Stimulated activated naive CD8-positive, alpha-beta T cell treated with anti-CD3 and anti-CD28 coated beads, Interleukin-15, Interleukin-2, amounts not matched to agents 100 ng/mL and 50 ng/mL, for 24 hours (primary cell): ENCODE data around the gene IL26.

ENCODE experiments used
- H3K27ac Mint-ChIP-seq: one replicate; pipeline ENCODE4 v1.8.0; 2021; ENCODE audit warnings: mild to moderate bottlenecking, mixed read lengths
- H3K27me3 Mint-ChIP-seq: one replicate; pipeline ENCODE4 v1.8.0; 2021; ENCODE audit warnings: mixed read lengths
- H3K36me3 Mint-ChIP-seq: one replicate; pipeline ENCODE4 v1.8.0; 2021; ENCODE audit warnings: low read depth, mixed read lengths
- H3K4me1 Mint-ChIP-seq: one replicate; pipeline ENCODE4 v1.8.0; 2021; ENCODE audit warnings: low read depth, mixed read lengths
- H3K4me3 Mint-ChIP-seq: one replicate; pipeline ENCODE4 v1.8.0; 2021; ENCODE audit warnings: mild to moderate bottlenecking, mixed read lengths
- H3K9me3 Mint-ChIP-seq: one replicate; pipeline ENCODE4 v1.8.0; 2021; ENCODE audit warnings: mixed read lengths

IL26 gene

DNA sequence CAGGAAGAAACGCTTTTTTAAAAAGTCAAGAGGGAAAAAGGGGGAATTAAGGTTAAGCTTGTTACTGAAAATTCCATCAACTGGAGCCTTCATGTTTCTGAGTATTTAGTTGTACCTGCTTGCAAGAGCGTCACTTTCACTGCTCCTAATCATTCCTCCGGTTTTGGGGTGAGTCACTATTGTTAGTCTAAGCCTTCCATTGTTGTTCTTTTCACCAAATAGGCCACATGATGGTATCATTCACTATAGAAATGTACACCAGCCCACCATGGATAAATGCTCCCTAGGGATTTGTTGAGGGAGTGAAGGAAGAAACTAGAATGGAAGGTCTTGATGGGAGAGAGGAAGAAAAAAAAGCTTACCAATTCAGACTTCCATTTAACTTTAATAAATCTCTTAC lies 24.8 kb upstream of the IL26 start:
- H3K36me3 Mint-ChIP-seq, result no peaks in the 10 kb centered on the region
- H3K27ac Mint-ChIP-seq, result no peak overlapping the region

DNA sequence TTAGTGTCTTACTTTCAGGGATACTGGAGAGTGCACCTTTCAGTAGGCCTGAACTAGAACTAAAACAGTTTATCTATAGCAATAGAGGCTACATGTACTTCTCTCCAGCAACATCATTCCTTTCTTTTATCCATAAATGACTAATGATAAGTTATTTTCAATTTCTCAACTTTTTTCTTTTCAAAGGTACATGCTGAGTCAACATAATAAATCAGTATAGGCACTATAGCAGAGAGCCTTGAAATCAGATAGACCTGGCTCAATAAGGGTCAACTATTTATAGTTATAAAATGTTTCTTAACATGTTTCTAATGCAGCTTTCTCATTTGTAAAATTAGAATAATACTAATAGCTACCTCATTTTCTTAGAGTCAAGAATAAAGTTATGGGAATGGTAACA lies 22.2 kb upstream of the IL26 start:
- H3K27ac Mint-ChIP-seq, result no peak overlapping the region
- no peaks in the 10 kb centered on the region for H3K9me3 Mint-ChIP-seq
- no peaks in the 10 kb centered on the region for H3K36me3 Mint-ChIP-seq
- peaks cover 25% of the 10 kb centered on the region for H3K27me3 Mint-ChIP-seq
- H3K4me1 Mint-ChIP-seq, result peaks cover 5% of the 10 kb centered on the region
- no peak overlapping the region for H3K4me3 Mint-ChIP-seq

More for the DNA sequence above, 24.8 kb upstream of the IL26 start:
- Mint-ChIP-seq H3K4me3 (no peak overlapping the region), H3K9me3 (no peaks in the 10 kb centered on the region), H3K4me1 (peaks cover 3% of the 10 kb centered on the region), H3K27me3 (peaks cover 37% of the 10 kb centered on the region)

DNA sequence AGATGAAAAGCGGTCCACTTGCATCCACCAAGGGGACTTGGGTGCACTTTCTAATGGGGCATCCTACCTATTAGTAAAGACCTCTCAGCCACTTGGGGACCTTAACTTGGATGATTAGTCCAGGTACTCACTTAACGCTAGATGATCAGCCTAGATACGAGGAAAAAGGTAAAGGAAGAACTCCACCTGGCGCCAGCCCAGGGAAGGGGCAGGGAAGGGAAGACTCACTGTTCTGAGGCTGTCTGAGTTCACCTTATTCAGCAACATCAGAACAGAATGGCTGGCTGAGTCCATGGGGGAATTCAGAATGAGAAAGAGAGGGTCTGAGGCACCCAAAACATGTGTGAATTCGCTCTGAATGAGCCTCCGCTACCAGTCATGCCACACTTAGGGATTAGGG lies 20.7 kb upstream of the IL26 start:
- no peaks in the 10 kb centered on the region for H3K9me3 Mint-ChIP-seq
- H3K27me3 Mint-ChIP-seq, result peaks cover 15% of the 10 kb centered on the region
- no peak overlapping the region for H3K27ac Mint-ChIP-seq
- H3K4me1 Mint-ChIP-seq, result peaks cover 15% of the 10 kb centered on the region
- H3K36me3 Mint-ChIP-seq, result no peaks in the 10 kb centered on the region
- H3K4me3 Mint-ChIP-seq, result no peak overlapping the region

DNA sequence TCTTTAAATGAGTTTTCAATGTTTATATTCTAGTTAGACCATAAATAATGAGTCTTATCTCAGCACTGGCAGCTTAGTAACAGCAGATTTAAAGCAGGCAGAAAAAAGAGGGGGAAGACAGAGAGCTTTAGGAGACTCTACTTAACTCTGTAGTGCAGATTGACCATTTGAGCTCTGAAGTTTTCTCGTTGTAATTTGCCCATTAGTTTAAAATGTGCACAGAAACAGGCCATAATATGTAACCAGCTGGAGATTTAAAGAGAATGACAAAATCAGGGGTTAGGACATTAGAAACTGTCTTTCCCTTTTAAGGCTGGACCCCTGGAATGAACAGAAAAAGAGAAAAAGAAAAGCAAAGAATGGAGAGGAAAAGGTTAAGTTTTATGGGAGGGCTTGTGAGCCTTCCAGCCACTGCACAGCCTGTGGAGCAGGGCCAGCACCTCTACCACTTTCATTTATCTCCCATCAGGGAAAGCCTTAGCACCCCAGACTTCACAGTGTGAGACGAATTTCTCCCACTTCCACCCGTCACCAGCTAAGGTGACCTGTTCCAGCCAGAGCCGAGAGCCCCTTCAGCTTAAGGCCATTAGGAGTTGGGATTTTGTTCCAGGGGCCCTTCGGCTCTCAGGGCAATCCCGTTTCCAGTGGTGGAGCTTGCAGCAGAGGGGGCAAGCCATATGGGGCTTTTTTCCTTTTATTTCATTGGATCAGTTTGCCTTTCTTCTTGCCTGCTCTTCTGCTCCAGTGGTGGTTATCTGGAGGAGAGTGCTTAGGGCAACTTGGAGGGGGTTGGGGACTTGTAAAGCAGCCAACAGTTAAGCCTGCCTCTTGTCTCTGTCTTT lies 19.8 kb upstream of the IL26 start:
- peaks cover 25% of the 10 kb centered on the region for H3K4me1 Mint-ChIP-seq
- H3K27me3 Mint-ChIP-seq, result peaks cover 11% of the 10 kb centered on the region
- no peak overlapping the region for H3K4me3 Mint-ChIP-seq
- no peaks in the 10 kb centered on the region for H3K9me3 Mint-ChIP-seq
- no peak overlapping the region for H3K27ac Mint-ChIP-seq
- no peaks in the 10 kb centered on the region for H3K36me3 Mint-ChIP-seq

DNA sequence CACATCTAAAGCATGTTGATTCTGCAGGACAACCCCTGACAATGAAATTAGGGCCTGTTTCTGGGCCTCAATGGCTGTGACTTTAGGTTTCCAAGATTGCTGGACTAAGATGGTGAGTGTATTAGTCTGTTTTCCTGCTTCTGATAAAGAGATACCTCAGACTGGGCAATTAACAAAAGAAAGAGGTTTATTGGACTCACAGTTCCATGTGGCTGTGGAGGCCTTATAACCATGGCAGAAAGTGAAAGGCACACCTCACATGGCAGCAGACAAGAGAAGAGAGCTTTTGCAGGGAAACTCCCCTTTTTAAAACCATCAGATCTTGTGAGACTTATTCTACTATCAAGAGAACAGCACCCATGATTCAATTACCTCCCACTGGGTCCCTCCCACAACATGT lies 17.2 kb upstream of the IL26 start:
- Mint-ChIP-seq H3K36me3 (no peaks in the 10 kb centered on the region), H3K4me3 (no peak overlapping the region), H3K4me1 (peaks cover 47% of the 10 kb centered on the region), H3K9me3 (peaks cover 2% of the 10 kb centered on the region), H3K27me3 (peaks cover 5% of the 10 kb centered on the region), H3K27ac (no peak overlapping the region)

DNA sequence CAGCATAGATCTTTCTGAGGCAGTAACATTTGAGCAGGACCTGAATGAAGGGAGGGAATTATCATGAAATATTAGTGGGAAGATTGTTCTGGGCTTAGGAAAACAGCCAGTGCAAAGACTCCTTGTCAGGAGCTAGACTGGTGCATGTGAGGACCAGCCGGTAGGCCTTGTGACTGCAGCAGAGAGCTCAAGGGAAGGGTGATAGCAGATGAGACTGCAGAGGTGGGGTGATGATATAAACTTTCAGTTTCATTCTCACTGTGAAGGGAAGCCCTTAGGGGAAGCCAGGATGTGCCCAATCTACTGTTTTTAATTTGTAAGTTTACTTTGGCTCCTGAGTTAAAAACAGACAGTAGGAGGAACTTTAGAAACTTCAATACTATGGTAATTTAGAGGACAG lies 15.4 kb upstream of the IL26 start:
- peak overlapping the region; percentile 88 for H3K27ac Mint-ChIP-seq
- H3K27me3 Mint-ChIP-seq, result no peaks in the 10 kb centered on the region
- H3K4me1 Mint-ChIP-seq, result peaks cover 65% of the 10 kb centered on the region
- H3K9me3 Mint-ChIP-seq, result peaks cover 4% of the 10 kb centered on the region
- no peaks in the 10 kb centered on the region for H3K36me3 Mint-ChIP-seq
- H3K4me3 Mint-ChIP-seq, result peak overlapping the region; percentile 51

DNA sequence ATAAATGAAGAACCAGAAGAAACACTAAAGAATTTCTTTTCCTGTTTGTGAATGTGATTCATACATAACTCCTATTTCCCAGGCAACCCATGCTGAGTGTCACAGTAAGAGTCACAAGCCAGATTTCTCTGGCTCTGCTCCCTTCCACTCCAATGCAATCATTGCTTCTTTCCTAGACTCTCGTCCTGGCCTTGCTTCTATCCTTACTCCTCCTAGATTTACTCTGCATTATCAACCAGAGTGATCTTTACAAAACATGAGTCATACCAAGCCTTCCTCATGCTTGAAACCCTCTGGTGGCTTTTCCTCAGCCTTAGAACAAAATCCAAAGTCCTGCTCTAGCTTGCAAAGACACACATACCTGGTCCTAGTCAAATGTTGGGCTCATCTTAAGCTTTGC lies 14.5 kb upstream of the IL26 start:
- Mint-ChIP-seq H3K4me3 (no peak overlapping the region), H3K36me3 (no peaks in the 10 kb centered on the region), H3K27ac (peak overlapping the region; percentile 88), H3K4me1 (peaks cover 72% of the 10 kb centered on the region), H3K27me3 (no peaks in the 10 kb centered on the region), H3K9me3 (peaks cover 4% of the 10 kb centered on the region)

DNA sequence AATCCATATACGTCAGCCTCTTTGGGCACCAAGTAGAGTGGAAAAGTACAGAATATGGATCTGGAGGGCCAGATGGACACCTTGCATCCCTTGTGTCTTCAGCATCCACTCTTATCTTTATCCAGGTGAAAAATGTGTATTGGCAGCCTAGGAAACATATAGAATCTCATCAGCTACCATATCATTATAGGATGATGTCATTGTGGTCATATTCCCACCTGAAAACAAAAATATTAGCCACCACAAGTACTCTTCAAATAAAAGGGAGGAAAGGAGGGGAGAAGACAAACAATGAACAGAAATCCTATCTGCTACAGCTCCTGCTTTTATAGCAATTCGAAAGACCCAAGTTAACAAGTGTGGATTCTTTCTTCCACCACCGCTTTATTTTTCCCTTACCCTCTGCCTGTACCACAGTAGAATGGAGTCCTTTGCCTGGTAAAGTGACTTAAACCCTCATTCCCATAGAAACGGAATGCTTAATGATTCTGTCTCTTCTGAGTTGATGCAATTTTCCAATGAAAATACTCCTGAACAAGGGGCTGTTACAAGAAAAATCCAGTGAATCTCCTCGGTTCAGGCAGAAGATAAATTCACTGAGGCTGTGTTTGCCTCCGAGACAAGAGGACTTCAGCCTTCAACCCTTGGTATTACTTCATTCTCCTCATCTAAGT lies 13.8 kb upstream of the IL26 start:
- Mint-ChIP-seq H3K4me3 (no peak overlapping the region), H3K27me3 (no peaks in the 10 kb centered on the region), H3K36me3 (no peaks in the 10 kb centered on the region), H3K27ac (no peak overlapping the region), H3K9me3 (peaks cover 4% of the 10 kb centered on the region), H3K4me1 (peaks cover 76% of the 10 kb centered on the region)

DNA sequence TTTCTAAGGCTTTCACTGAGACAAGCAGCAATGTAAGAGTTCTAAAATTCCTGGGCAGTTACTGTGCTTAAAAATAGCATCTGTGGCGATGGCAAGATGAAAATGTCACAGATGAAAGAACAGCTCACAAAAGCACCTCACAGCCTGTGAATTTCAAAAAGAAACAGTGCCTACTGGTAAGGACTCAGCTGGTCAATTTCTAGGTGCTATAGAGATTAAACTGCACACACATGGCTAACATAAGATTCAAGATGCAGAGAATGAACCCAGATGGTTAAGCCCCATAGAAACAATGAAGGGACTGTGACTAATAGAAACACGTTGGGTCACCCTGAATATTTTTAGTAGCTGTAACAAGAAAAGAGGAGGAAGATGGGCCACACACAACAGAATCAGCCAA lies 12.0 kb upstream of the IL26 start:
- Mint-ChIP-seq H3K27me3 (no peaks in the 10 kb centered on the region), H3K36me3 (no peaks in the 10 kb centered on the region), H3K27ac (peak overlapping the region; percentile 56), H3K9me3 (peaks cover 4% of the 10 kb centered on the region), H3K4me1 (peaks cover 79% of the 10 kb centered on the region), H3K4me3 (peak overlapping the region; percentile 75)

DNA sequence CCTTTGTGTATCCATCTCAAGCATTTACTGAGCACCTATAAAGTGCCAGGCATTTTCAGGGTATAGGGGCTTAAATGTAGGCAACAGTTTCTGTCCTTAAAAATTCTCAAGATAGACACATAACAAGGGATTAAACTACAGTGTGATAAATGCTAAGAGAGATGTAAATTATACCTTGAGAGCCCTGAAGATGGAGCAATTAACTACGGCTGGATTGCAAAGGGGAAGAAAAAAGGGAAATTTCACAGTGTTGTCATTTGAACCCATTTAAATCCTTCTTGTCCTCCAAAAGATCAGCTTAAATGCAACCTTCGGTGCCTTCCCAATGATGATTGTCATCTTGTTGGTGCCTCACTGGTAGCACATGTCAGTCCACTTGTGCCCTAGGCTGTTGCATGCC lies 11.5 kb upstream of the IL26 start:
- H3K4me3 Mint-ChIP-seq, result peak overlapping the region; percentile 75
- no peaks in the 10 kb centered on the region for H3K36me3 Mint-ChIP-seq
- peaks cover 74% of the 10 kb centered on the region for H3K4me1 Mint-ChIP-seq
- H3K27me3 Mint-ChIP-seq, result no peaks in the 10 kb centered on the region
- peak overlapping the region; percentile 56 for H3K27ac Mint-ChIP-seq
- H3K9me3 Mint-ChIP-seq, result peaks cover 4% of the 10 kb centered on the region

DNA sequence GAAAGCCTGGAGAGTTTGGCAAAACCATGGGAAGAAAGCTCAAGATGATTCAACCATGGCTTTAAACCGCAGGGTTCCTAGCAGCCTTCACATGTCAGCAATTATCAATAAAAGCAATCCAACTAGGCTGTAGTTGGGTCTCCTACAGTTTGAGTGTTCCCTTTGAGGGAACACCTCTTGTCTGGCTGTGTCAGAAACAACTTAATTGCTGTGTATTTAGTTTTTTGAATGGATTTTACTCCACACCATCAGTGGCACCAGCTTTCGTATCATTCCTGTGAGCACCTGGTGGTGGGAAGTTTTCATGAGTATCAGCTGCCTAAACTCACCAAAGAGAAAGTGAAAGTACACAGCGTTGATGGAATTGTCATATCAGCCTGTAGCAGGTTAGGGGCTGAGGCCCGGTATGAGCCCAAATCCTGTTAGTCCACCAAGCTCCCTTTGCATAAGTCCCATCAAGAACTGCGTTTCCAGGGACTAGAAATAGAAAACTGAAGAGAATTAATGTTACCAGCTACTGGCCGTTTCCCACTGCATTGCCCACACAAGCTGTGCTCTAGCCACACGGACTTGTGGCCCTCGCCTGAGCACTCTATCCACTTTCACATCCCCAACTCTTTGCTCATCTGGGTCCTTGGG lies 10.9 kb upstream of the IL26 start:
- no peaks in the 10 kb centered on the region for H3K36me3 Mint-ChIP-seq
- peaks cover 69% of the 10 kb centered on the region for H3K4me1 Mint-ChIP-seq
- H3K27me3 Mint-ChIP-seq, result no peaks in the 10 kb centered on the region
- H3K27ac Mint-ChIP-seq, result peak overlapping the region; percentile 56
- peaks cover 4% of the 10 kb centered on the region for H3K9me3 Mint-ChIP-seq
- peak overlapping the region; percentile 75 for H3K4me3 Mint-ChIP-seq

DNA sequence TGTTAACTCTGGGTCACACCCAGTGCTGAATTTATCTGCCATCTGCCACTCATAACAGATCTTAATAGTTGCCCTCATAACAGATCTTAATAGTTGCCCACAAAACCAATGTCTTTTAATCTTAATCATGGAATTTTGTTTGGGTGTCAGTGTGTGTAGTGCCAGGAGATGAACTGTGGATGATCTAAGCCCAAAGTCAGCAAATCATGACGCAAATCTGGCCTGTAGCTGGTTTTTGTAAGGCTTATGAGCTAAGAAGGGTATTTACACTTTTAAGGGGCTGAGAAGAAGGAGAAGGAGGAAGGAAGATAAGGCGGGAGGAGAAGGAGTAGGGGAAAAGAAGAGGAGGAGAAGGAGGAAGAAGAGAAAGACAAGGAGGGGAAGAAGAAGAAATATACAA lies 10.0 kb upstream of the IL26 start:
- H3K4me3 Mint-ChIP-seq, result no peak overlapping the region
- H3K36me3 Mint-ChIP-seq, result no peaks in the 10 kb centered on the region

DNA sequence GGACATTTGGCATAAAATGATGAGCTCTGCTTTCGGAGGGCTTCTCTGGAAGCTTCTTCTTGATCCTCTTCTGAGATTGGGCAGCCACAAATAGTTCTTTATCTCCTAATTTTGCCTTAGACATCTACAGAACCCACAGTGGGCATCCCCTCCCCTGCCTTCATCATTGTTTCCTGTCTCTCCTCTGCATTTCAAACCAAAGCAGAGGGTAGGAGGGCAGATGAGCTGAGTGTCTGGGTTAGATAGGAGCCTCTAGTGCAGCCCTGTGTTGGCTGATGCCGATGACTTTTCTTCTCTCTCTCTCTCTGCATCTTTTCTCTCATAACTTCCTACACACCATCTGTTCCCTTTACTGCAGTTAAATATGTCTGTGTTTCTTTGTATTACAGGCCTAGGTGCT lies 8.5 kb upstream of the IL26 start:
- Mint-ChIP-seq H3K36me3 (no peaks in the 10 kb centered on the region), H3K4me1 (peaks cover 46% of the 10 kb centered on the region)

More for the DNA sequence above, 10.0 kb upstream of the IL26 start:
- Mint-ChIP-seq H3K9me3 (peaks cover 4% of the 10 kb centered on the region), H3K4me1 (peaks cover 60% of the 10 kb centered on the region), H3K27me3 (no peaks in the 10 kb centered on the region), H3K27ac (no peak overlapping the region)

DNA sequence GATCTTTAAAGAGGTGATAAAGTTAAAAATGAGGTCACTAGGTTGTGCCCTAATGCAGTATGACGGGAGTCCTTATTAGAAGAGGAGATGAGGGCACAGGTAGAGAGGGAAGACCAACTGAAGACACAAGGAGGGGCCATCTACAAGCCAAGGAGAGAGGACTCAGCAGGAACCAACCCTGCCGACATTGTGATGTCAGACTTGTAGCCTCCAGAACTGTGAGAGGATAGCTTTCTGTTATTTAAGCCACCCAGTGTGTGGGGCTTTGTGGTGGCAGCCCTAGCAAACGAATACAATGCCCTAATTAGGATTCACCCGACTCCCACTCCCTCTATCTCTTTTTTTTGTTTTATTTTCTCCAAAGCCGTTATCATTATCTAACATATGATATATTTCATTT lies 7.9 kb upstream of the IL26 start:
- Mint-ChIP-seq H3K27ac (no peak overlapping the region), H3K4me3 (no peak overlapping the region), H3K4me1 (peaks cover 41% of the 10 kb centered on the region), H3K9me3 (peaks cover 4% of the 10 kb centered on the region), H3K27me3 (no peaks in the 10 kb centered on the region), H3K36me3 (no peaks in the 10 kb centered on the region)

More for the DNA sequence above, 8.5 kb upstream of the IL26 start:
- no peaks in the 10 kb centered on the region for H3K27me3 Mint-ChIP-seq
- H3K27ac Mint-ChIP-seq, result no peak overlapping the region
- no peak overlapping the region for H3K4me3 Mint-ChIP-seq
- H3K9me3 Mint-ChIP-seq, result peaks cover 4% of the 10 kb centered on the region

DNA sequence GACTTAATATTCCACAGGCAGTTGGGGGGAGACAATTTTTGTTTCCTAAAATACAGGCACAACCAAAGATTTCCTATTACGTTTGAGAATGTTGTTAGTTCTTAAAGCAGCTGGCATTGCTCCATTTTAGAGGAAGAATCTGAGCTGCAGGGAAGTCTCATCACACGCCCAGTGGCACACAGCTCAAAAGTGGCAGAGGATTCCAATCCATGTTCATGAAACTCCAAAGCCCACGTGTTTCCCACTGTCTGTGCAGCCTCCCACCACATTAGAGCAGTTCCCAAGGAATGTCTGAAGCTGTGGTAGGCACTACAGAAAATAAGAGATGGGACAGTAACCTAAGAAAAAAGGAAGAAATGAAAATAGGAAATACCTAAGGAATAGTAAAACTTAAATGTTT lies 6.1 kb upstream of the IL26 start:
- Mint-ChIP-seq H3K27ac (no peak overlapping the region), H3K9me3 (no peaks in the 10 kb centered on the region), H3K36me3 (no peaks in the 10 kb centered on the region), H3K27me3 (no peaks in the 10 kb centered on the region), H3K4me1 (peaks cover 25% of the 10 kb centered on the region), H3K4me3 (no peak overlapping the region)
